Nephron (organoid): Measurements from ENCODE around the gene DNAJC25.
"Not testable (repeated sequence)": the region's sequence is repeated elsewhere in the genome, so short reads cannot be mapped to it uniquely, and the experiment has no call there.

Source experiments
- H3K27ac Mint-ChIP-seq, 3 experiments: 2 replicates each; pipeline ENCODE4 v1.8.0; 2020; ENCODE audit warnings: mixed read lengths in 3 of 3, mild to moderate bottlenecking in 2 of 3, moderate library complexity in 1 of 3
- H3K27me3 Mint-ChIP-seq: 2 replicates; pipeline ENCODE4 v1.8.0; 2021; ENCODE audit warnings: low read depth, mild to moderate bottlenecking, moderate library complexity, mixed read lengths
- H3K36me3 Mint-ChIP-seq: 2 replicates; pipeline ENCODE4 v1.8.0; 2020; ENCODE audit warnings: low read depth, mixed read lengths
- H3K4me1 Mint-ChIP-seq: 2 replicates; pipeline ENCODE4 v1.8.0; 2020; ENCODE audit warnings: mixed read lengths
- H3K4me3 Mint-ChIP-seq, 3 experiments: 2 replicates each; pipeline ENCODE4 v1.8.0; 2020; ENCODE audit warnings: mild to moderate bottlenecking in 3 of 3, mixed read lengths in 3 of 3, moderate library complexity in 2 of 3
- H3K9me3 Mint-ChIP-seq: 2 replicates; pipeline ENCODE4 v1.8.0; 2020; ENCODE audit warnings: mixed read lengths
- TF ChIP-seq, protein P1 (sequence below), 3 experiments: fragments of 200-600 bp; sonication (generic); IDR thresholded peaks; one replicate each; pipeline ENCODE4 v1.5.0; 2021; ENCODE audit warnings: antibody characterized with exemption in 3 of 3; ENCODE audit not compliant: unreplicated experiment in 3 of 3

DNAJC25 gene

DNA sequence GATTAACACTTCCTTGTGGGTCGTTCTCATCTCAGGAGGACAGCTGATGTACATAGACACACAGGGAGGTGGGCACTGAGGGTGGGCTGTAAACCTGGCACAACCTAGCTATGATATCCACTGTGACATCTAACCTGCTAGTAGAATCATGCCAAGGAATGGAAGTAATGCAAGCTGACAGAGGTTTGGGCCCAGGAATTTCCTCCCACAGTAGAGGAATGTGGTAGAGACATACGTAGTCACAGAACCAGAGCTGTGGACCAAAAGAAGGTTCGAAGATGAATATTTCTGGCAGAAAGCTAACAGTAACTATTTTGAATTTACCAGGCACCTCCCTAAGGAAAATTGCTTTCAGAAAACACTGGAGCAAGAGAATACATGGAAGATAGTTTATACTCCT is 15.2 kb upstream of the DNAJC25 start:
- Mint-ChIP-seq H3K4me1 (peaks cover 25% of the 10 kb centered on the region), H3K9me3 (peaks cover 5% of the 10 kb centered on the region), H3K36me3 (no peaks in the 10 kb centered on the region), H3K27me3 (peaks cover 4% of the 10 kb centered on the region), H3K27ac (peak overlapping the region in 2 of 3 experiments; percentile 0 to 18), H3K4me3 (no peak overlapping the region)
- TF ChIP-seq, protein P1, sequence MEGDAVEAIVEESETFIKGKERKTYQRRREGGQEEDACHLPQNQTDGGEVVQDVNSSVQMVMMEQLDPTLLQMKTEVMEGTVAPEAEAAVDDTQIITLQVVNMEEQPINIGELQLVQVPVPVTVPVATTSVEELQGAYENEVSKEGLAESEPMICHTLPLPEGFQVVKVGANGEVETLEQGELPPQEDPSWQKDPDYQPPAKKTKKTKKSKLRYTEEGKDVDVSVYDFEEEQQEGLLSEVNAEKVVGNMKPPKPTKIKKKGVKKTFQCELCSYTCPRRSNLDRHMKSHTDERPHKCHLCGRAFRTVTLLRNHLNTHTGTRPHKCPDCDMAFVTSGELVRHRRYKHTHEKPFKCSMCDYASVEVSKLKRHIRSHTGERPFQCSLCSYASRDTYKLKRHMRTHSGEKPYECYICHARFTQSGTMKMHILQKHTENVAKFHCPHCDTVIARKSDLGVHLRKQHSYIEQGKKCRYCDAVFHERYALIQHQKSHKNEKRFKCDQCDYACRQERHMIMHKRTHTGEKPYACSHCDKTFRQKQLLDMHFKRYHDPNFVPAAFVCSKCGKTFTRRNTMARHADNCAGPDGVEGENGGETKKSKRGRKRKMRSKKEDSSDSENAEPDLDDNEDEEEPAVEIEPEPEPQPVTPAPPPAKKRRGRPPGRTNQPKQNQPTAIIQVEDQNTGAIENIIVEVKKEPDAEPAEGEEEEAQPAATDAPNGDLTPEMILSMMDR (IDR thresholded peaks at IDR 0.05; ENCODE audit: unreplicated experiment in 3 of 3) = no peak

DNA sequence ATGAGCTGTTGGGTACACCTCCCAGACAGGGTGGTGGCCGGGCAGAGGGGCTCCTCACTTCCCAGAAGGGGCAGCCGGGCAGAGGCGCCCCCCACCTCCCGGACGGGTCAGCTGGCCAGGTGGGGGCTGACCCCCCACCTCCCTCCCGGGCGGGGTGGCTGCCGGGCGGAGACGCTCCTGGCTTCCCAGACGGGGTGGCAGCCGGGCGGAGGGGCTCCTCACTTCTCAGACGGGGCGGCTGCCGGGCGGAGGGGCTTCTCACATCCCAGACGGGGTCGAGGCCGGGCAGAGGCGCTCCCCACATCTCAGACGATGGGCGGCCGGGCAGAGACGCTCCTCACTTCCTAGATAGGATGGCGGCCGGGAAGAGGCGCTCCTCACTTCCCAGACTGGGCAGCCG is 13.8 kb upstream of the DNAJC25 start:
- H3K27me3 Mint-ChIP-seq = not testable (repeated sequence)

DNA sequence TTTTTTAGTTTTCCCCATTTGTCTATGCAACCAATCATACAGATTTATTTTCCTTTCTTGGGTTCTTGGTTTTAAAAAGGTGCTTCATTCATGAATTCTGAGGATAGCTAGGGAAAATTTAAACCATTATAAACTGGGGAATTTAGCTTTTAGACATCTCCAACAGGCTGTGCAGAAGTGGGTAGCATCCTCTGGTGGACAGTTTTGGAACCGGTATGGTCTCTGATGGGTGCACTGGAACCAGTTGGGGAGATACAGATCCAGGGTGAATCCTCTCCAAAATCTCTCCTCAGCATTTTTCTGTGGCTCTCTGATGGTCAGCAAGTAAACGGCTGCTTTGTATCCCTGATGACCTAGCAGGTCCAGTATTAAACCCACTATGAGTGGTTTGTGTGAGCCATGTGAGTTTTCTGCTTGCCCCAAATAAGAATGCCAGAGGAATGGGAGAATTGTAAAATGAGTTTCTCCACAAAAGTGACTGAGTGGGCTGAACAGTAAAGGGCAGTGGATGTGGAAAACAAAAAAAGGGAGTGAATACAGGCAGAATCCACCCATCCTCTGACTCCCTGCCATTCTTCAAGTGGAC is 9.1 kb upstream of the DNAJC25 start:
- Mint-ChIP-seq H3K36me3 (no peaks in the 10 kb centered on the region), H3K9me3 (no peaks in the 10 kb centered on the region)

More for the DNA sequence above, 13.8 kb upstream of the DNAJC25 start:
- H3K4me1 Mint-ChIP-seq = peaks cover 25% of the 10 kb centered on the region
- not testable (repeated sequence) for H3K27ac Mint-ChIP-seq, H3K4me3 Mint-ChIP-seq, H3K9me3 Mint-ChIP-seq, H3K36me3 Mint-ChIP-seq

DNA sequence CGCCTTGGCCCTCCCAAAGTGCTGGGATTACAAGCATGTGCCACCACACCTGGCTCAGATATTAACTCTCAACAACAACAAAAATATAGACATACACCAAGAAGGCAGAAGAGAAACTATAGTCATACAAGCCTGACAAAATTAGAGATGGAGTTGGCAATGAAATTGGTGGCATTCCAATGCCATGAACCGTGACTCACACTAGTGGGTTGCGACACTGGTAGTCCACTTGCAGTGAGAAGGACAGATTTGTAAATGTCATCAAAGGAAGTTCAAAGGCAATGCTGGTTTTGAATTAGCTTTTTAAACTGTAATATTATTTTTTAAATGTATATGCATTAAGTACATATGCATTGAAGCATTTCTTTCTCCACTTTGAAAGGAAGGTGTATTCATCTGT is 8.5 kb upstream of the DNAJC25 start:
- H3K4me3 Mint-ChIP-seq = no peak overlapping the region
- peak overlapping the region in 1 of 3 experiments; percentile 60 for H3K27ac Mint-ChIP-seq
- H3K36me3 Mint-ChIP-seq = no peaks in the 10 kb centered on the region
- H3K9me3 Mint-ChIP-seq = no peaks in the 10 kb centered on the region
- TF ChIP-seq, protein P1 (IDR thresholded peaks at IDR 0.05; ENCODE audit: unreplicated experiment in 3 of 3) = no peak
- no peaks in the 10 kb centered on the region for H3K4me1 Mint-ChIP-seq
- H3K27me3 Mint-ChIP-seq = peaks cover 3% of the 10 kb centered on the region

More for the DNA sequence above, 9.1 kb upstream of the DNAJC25 start:
- no peak overlapping the region for H3K4me3 Mint-ChIP-seq
- TF ChIP-seq, protein P1 (IDR thresholded peaks at IDR 0.05; ENCODE audit: unreplicated experiment in 3 of 3) = peak; percentile 56 to 67 (median 60)
- no peaks in the 10 kb centered on the region for H3K4me1 Mint-ChIP-seq
- peak overlapping the region in 1 of 3 experiments; percentile 46 for H3K27ac Mint-ChIP-seq
- peaks cover 3% of the 10 kb centered on the region for H3K27me3 Mint-ChIP-seq

DNA sequence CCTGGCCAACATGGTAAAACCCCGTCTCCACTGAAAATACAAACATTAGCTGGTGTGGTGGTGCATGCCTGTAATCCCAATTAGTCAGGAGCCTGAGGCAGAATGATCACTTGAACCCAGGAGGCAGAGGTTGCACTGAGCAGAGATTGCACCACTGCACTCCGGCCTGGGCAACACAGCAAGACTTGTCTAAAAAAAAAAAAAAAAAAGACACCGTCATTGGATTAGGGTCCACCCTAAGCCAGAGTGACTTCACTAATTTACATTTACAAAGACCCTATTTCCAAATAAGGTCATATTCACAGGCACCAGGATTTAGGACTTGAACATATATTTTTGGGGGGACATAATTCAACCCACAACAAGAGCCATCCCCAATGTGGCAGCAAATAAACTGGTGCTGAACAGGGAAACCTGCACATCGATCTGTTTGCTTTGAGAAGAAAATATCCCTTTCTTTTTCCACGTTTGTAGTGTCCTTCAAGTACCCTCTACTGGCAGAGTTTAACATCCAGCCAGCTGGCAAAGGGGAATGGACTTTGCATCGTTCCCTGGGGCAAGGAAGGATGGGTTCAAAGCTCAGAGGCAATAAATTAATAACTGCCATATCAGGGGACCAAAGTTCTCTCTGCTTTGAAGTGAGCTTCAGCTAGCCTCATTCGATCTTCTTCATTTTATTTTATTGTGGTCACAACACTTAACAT is 3.7 kb upstream of the DNAJC25 start:
- H3K27me3 Mint-ChIP-seq = peaks cover 3% of the 10 kb centered on the region
- peaks cover 15% of the 10 kb centered on the region for H3K4me1 Mint-ChIP-seq
- TF ChIP-seq, protein P1 (IDR thresholded peaks at IDR 0.05; ENCODE audit: unreplicated experiment in 3 of 3) = no peak
- H3K9me3 Mint-ChIP-seq = no peaks in the 10 kb centered on the region
- H3K36me3 Mint-ChIP-seq = no peaks in the 10 kb centered on the region
- peak overlapping the region in 1 of 3 experiments; percentile 65 for H3K27ac Mint-ChIP-seq
- H3K4me3 Mint-ChIP-seq = no peak overlapping the region

DNA sequence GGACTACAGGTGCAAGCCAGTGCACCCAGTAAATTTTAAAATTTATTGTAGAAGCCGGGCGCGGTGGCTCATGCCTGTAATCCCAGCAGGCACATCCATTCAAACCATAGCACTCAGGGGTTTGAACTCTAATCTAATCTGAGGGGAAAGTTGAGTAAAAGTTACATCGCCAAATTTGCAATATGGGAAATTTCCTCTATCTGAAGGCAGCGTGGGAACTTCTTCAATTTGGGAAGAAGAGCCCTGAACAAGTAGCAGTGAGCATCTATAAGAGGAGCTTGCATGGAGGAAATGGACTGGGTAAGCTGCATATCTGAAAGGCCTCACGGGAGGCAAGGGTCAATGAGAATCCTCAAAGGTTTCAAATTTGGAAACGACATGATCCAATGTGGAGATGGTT is 2.7 kb upstream of the DNAJC25 start:
- no peak overlapping the region for H3K27ac Mint-ChIP-seq
- H3K9me3 Mint-ChIP-seq = no peaks in the 10 kb centered on the region
- TF ChIP-seq, protein P1 (IDR thresholded peaks at IDR 0.05; ENCODE audit: unreplicated experiment in 3 of 3) = no peak
- no peak overlapping the region for H3K4me3 Mint-ChIP-seq
- H3K27me3 Mint-ChIP-seq = no peaks in the 10 kb centered on the region
- peaks cover 25% of the 10 kb centered on the region for H3K4me1 Mint-ChIP-seq
- H3K36me3 Mint-ChIP-seq = peaks cover 6% of the 10 kb centered on the region
